Stimulated activated CD8-positive, alpha-beta memory T cell treated with anti-CD3 and anti-CD28 coated beads, Interleukin-4, amount 100 ng/mL, for 24 hours (primary cell): ENCODE data around the gene SLC6A19.
"Not testable (repeated sequence)": the region's sequence is repeated elsewhere in the genome, so short reads cannot be mapped to it uniquely, and the experiment has no call there.

Experiments used
- DNase-seq: peaks from one replicate; pipeline ENCODE4 v3.0.0-alpha.2; 2020; ENCODE audit warnings: low read depth

SLC6A19 gene

GRCh38 chr5:1265461-1266455 is 64.4 kb downstream of the SLC6A19 start:
- no peak for DNase-seq

GRCh38 chr5:1266791-1267190 is 65.4 kb downstream of the SLC6A19 start:
- no peak for DNase-seq

GRCh38 chr5:1267464-1267863 is 66.1 kb downstream of the SLC6A19 start:
- DNase-seq = not testable (repeated sequence)

- no peak for DNase-seq
Measured at GRCh38 chr5:1268056-1268455, 66.7 kb downstream of the SLC6A19 start.

GRCh38 chr5:1268666-1269065 is 67.3 kb downstream of the SLC6A19 start:
- peak; percentile 7 for DNase-seq

- no peak for DNase-seq
Measured at GRCh38 chr5:1270426-1270825, 69.0 kb downstream of the SLC6A19 start.

GRCh38 chr5:1270933-1271914 is 69.8 kb downstream of the SLC6A19 start:
- no peak for DNase-seq

- no peak for DNase-seq
Measured at GRCh38 chr5:1272201-1272600, 70.8 kb downstream of the SLC6A19 start.

GRCh38 chr5:1273745-1274144 is 72.3 kb downstream of the SLC6A19 start:
- no peak for DNase-seq

- no peak for DNase-seq
Measured at GRCh38 chr5:1274471-1274870, 73.1 kb downstream of the SLC6A19 start.
